Measurements from ENCODE around the gene PLEKHG7.

DNA sequence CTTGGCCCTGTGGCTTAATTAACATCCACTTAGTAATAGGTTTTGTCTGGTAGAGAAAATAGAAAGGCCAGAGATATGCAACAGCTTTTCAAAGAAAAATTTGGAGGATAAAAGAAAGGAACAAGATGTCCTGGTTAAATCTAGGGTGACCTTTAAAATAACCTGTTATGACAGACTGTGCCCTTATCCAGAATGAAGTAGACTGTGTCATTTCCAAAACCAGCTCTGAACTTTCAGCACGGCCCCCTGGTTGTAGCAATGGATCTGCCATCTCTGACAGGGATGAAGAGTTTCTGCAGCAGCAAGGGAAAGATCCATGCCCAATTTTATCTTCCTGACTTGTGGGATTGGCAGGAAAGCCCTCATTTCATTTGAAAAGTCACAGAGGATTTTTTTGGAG, 5.1 kb downstream of the PLEKHG7 start:
- no peak for TF ChIP-seq POLR2A (IDR thresholded peaks at IDR 0.05)
- no peak for TF ChIP-seq CTCF (IDR thresholded peaks at IDR 0.05 in 8 of 11, conservative IDR thresholded peaks at IDR 0.05 in 3 of 11)

All from spleen (tissue), 7 donors.